Measurements from ENCODE around the gene AEBP1.
A peak's percentile ranks its signal among the peaks of the same experiment; 100 is the strongest.

DNA sequence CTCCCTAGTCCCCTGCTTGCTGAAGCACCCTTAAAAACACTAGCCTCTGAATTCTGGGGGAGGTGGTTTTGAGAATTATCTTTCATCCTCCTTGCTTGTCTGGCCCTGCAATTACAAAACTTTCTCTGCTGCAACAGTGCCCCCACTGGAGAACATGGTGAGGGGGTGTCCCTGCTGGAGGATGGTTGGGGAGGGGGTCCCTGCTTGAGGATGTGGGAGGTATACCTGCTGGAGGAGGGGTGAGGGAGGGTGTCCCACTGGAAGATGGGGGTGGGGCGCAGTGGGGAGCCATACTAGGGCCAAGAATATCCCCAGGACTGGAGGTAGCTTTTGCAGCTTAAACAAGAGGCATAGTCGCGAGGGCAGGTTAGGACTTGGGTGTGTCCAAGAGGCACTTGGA is 18.6 kb upstream of the AEBP1 start:
- TF ChIP-seq, protein P1, sequence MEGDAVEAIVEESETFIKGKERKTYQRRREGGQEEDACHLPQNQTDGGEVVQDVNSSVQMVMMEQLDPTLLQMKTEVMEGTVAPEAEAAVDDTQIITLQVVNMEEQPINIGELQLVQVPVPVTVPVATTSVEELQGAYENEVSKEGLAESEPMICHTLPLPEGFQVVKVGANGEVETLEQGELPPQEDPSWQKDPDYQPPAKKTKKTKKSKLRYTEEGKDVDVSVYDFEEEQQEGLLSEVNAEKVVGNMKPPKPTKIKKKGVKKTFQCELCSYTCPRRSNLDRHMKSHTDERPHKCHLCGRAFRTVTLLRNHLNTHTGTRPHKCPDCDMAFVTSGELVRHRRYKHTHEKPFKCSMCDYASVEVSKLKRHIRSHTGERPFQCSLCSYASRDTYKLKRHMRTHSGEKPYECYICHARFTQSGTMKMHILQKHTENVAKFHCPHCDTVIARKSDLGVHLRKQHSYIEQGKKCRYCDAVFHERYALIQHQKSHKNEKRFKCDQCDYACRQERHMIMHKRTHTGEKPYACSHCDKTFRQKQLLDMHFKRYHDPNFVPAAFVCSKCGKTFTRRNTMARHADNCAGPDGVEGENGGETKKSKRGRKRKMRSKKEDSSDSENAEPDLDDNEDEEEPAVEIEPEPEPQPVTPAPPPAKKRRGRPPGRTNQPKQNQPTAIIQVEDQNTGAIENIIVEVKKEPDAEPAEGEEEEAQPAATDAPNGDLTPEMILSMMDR (IDR thresholded peaks at IDR 0.05; ENCODE audit: borderline replicate concordance, extremely low read depth, low read length, poor library complexity, severe bottlenecking): peak; percentile 66
- TF ChIP-seq EZH2 (IDR thresholded peaks at IDR 0.05; ENCODE audit: borderline replicate concordance, low read depth, low read length, severe bottlenecking): no peak

Data from DND-41 (cell line).